Cardiac muscle cell (in vitro differentiated cells and primary cell): ENCODE data around the gene ZSCAN21. TPM values are rescaled to one million over a fixed set of nuclear protein-coding genes. Genes with fewer than 3 reads are reported as not detected.

Source experiments
- DNase-seq, 2 donors: peaks; one replicate each; pipeline versions ENCODE4 v3.0.0 to v3.0.0-alpha.2; 2010 to 2017; ENCODE audit warnings: low read depth in 1 of 2, low spot score in 1 of 2
- H3K27ac ChIP-seq: fragments of 200-600 bp; sonication (generic); 2 replicates; pipeline ENCODE4 v1.5.1; 2016
- H3K27me3 ChIP-seq: fragments of 200-600 bp; sonication (generic); 2 replicates; pipeline ENCODE4 v1.6.0; 2016; ENCODE audit warnings: control low read depth
- H3K36me3 ChIP-seq: fragments of 200-600 bp; sonication (generic); 2 replicates; pipeline ENCODE4 v1.5.1; 2016; ENCODE audit warnings: control low read depth
- H3K4me1 ChIP-seq: fragments of 200-600 bp; sonication (generic); 2 replicates; pipeline ENCODE4 v1.8.1; 2017; ENCODE audit warnings: low read depth, mild to moderate bottlenecking, mixed run types
- H3K4me3 ChIP-seq: fragments of 200-600 bp; sonication (generic); 2 replicates; pipeline ENCODE4 v1.5.1; 2016; ENCODE audit warnings: mild to moderate bottlenecking
- H3K9me3 ChIP-seq: fragments of 200-600 bp; sonication (generic); 2 replicates; pipeline ENCODE4 v1.5.1; 2017; ENCODE audit warnings: low read depth, mild to moderate bottlenecking, control low read depth
- polyA plus RNA-seq: library from polyadenylated mRNA; unstranded; fragments of >200 nt; fragmentation: Nextera tagmentation; extraction: Ambion mirVana; gene quantifications from 2 replicates; pipeline ENCODE4 v1.2.1, GENCODE V29; 2016
- total RNA-seq: library from RNA; depleted of rRNA; stranded (reverse); fragments of >200 nt; gene quantifications from 2 replicates; pipeline ENCODE4 v1.2.3, GENCODE V29; 2016
- TF ChIP-seq, protein P1 (sequence below): IDR thresholded peaks from 2 replicates; pipeline ENCODE4 v1.5.1; 2012; ENCODE audit warnings: low read depth, mild to moderate bottlenecking, low read length

ZSCAN21 gene
- total and polyA plus RNA-seq, 2 experiments from 2014 or later = 11.3 to 23.3 TPM

DNA sequence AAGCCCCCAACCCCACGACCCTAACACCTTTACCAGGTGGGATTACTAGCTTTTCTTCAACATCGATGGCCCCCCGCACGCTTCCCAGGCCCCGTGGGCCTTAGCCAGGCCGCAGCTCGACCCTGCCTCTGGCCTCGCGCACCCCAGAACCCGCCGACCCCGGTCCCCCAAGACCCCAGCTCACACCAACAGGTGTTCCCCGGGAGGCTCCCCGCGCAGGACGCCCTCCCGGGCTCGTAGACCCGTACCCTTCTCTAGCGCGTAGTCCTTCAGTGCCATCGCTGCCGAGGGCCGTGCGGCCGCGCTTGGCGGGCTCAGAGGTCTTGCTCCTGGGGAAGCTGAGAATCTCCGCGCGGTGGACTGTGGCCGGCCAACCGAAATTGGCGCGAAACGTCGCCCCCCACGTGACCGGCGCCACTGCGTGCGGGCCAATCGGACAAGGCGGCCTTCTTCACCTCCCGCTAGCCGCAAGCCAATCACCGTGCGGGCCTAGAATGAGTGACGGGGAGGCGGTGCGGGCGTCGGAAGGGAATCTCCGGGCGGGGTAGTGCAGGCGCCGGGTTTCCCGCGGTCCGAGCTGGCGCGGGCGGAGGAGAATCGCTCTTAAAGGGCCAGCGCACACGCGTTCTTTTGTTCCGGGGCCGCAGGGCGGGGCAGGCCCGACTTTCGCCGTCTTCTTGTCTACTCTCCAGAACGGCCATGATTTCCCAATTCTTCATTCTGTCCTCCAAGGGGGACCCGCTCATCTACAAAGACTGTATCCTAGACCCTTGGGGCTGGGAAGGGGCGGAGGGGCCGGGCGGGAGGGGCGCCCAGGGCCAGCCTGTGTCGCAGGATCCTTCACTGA lies 51.7 kb downstream of the ZSCAN21 start, which contains the start of the genes AP4M1 and MCM7:
TSS of gene AP4M1 (plus strand) at position 628 of the 847 bp plus-strand sequence. CDS start at position 700, 72 bp downstream.
TSS of gene MCM7 (minus strand) at position 382 of the 847 bp plus-strand sequence. CDS start at position 279, 103 bp downstream.
- Histone ChIP-seq H3K9me3 (no peaks in the 10 kb centered on the region), H3K4me3 (peak within 1 kb of the TSS; percentile 86), H3K27me3 (no peaks in the 10 kb centered on the region), H3K27ac (peak within 1 kb of the TSS; percentile 90), H3K36me3 (peaks cover 29% of the 10 kb centered on the region), H3K4me1 (no peaks in the 10 kb centered on the region)
- TF ChIP-seq, protein P1, sequence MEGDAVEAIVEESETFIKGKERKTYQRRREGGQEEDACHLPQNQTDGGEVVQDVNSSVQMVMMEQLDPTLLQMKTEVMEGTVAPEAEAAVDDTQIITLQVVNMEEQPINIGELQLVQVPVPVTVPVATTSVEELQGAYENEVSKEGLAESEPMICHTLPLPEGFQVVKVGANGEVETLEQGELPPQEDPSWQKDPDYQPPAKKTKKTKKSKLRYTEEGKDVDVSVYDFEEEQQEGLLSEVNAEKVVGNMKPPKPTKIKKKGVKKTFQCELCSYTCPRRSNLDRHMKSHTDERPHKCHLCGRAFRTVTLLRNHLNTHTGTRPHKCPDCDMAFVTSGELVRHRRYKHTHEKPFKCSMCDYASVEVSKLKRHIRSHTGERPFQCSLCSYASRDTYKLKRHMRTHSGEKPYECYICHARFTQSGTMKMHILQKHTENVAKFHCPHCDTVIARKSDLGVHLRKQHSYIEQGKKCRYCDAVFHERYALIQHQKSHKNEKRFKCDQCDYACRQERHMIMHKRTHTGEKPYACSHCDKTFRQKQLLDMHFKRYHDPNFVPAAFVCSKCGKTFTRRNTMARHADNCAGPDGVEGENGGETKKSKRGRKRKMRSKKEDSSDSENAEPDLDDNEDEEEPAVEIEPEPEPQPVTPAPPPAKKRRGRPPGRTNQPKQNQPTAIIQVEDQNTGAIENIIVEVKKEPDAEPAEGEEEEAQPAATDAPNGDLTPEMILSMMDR = no peak
- DNase-seq = peak; percentile 98 to 100

DNA sequence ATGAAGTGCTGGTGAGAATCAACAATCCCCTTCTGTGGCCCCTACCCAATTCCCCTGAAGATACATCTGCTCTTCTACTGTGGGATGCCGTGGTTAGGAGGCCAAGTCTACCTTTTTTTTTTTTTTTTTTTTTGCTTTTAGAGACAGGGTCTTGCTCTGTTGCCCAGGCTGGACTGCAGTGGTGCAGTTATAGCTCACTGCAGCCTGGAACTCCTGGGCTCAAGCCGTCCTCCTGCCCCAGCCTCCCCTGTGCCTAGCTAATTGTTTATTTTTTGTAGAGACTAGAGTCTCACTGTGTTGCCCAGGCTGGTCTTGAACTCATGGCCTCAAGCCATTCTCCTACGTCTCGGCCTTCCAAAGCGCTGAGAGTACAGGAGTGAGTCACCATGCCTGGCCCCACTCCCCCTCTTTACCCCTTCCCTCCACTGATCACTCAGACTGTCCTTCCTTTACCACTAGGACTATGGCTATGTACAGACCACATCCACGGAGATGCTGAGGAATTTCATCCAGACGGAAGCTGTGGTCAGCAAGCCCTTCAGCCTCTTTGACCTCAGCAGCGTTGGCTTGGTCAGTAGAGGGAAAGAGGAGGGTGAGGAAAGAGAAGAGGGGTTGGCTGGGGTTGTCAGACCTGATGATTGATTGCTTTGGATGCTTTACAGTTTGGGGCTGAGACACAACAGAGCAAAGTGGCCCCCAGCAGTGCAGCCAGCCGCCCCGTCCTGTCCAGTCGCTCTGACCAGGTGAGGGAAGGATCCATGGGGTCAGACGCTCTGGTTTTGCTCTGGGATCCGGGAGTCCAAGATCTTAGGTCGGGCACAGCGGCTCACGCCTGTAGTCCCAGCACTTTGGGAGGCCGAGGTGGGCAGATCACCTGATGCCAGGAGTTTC lies 53.6 kb downstream of the ZSCAN21 start:
- Histone ChIP-seq H3K4me3 (no peak overlapping the region), H3K27me3 (no peaks in the 10 kb centered on the region), H3K36me3 (peaks cover 20% of the 10 kb centered on the region), H3K27ac (no peak overlapping the region), H3K4me1 (no peaks in the 10 kb centered on the region), H3K9me3 (no peaks in the 10 kb centered on the region)
- TF ChIP-seq, protein P1 = no peak
- peak in 1 of 2 donors; percentile 94 for DNase-seq

DNA sequence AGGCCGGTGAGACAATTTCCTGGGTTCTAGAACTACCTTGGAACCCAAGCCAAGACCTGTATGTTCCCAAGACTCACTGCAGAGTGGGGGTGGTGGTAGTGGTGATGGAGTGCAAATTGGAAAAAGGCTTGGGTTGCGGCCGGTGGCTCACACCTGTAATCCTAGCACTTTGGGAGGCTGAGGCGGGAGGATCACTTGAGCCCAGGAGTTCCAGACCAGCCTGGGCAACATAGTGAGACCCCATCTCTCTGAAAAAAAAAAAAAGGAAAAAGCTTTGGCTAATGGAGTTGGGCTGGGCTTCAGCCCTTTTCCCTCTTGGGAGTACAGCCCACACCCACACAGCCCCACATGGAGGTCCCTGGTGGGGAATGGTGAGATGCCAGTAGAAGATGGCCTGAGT lies 56.0 kb downstream of the ZSCAN21 start:
- H3K27me3 ChIP-seq = no peaks in the 10 kb centered on the region
- TF ChIP-seq, protein P1 = no peak
- no peaks in the 10 kb centered on the region for H3K4me1 ChIP-seq
- no peak for DNase-seq
- H3K9me3 ChIP-seq = no peaks in the 10 kb centered on the region
- no peak overlapping the region for H3K27ac ChIP-seq
- H3K4me3 ChIP-seq = no peak overlapping the region
- H3K36me3 ChIP-seq = peaks cover 21% of the 10 kb centered on the region

DNA sequence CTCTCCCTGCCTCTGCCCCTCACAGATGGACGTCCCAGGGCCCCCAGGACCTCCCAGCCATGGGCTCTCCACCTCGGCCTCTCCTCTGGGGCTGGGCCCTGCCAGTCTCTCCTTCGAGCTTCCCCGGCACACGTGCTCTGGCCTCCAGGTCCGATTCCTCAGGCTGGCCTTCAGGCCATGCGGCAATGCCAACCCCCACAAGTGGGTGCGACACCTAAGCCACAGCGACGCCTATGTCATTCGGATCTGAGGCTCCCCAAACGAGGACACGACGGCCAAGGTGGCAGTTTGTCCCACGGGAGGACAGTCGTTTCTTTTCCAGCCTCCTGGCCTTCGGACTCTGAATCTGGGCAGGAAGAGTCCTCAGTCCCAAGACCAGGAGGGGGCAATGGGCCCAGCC lies 57.1 kb downstream of the ZSCAN21 start:
- no peak overlapping the region for H3K4me3 ChIP-seq
- peaks cover 28% of the 10 kb centered on the region for H3K36me3 ChIP-seq
- no peaks in the 10 kb centered on the region for H3K9me3 ChIP-seq
- H3K4me1 ChIP-seq = no peaks in the 10 kb centered on the region
- DNase-seq = no peak
- no peaks in the 10 kb centered on the region for H3K27me3 ChIP-seq
- no peak overlapping the region for H3K27ac ChIP-seq
- TF ChIP-seq, protein P1 = no peak

DNA sequence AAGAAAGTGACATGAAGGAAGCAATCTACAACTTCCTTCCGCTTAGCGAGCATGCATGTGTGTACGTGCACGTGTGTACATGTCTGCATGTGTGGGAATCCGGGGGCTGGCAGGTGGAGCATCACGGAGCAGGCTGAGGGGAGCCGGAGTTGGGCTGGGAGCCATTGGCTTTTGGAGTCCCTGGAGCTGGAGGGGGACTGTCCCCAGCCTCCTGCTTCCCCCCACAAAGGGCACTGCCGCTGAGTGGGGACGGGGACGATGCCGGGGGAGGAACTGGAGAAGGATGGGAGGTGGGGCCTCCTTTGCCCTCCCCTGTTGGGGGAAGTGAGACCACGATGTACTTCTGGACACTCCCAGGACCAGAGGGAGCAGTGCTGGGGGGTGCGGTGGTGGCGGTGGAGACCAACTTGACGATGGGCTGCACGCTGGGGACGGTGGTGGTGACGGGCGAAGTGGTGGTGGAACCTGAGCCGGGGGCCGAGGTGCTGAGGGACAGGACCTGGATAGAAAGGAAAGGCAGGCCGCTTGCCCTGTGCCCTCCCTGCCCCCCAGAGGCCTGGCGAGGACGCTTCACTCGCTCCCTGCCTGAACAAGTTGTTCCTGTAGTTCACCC lies 57.7 kb downstream of the ZSCAN21 start:
- Histone ChIP-seq H3K27me3 (no peaks in the 10 kb centered on the region), H3K4me1 (no peaks in the 10 kb centered on the region), H3K9me3 (no peaks in the 10 kb centered on the region), H3K27ac (no peak overlapping the region), H3K4me3 (no peak overlapping the region), H3K36me3 (peaks cover 33% of the 10 kb centered on the region)
- TF ChIP-seq, protein P1 = no peak
- no peak for DNase-seq
